Natural killer cell (primary cell): ENCODE data around the gene BLMH. TPM values are rescaled to one million over a fixed set of nuclear protein-coding genes. Genes with fewer than 3 reads are reported as not detected.

Experiments used
- ATAC-seq, 3 donors: fragments of 150-1000 bp in 2 of 3; fragments of 200-7000 bp in 1 of 3; cut with Tn5 transposase; 1 replicate in 1 of 3; 2 replicates in 2 of 3; pipeline ENCODE4 v1.10.0; 2021; ENCODE audit warnings: mild to moderate bottlenecking in 2 of 3, moderate library complexity in 2 of 3
- DNase-seq, 2 donors: peaks; one replicate each; pipeline versions ENCODE4 v3.0.0 to v3.0.0-alpha.2; 2013 to 2021; ENCODE audit warnings: mixed read lengths in 1 of 2
- H3K27ac ChIP-seq: one replicate; pipeline ENCODE4 v1.5.1; 2013; ENCODE audit warnings: mild to moderate bottlenecking, low read length
- H3K27me3 ChIP-seq: one replicate; pipeline ENCODE4 v1.6.1; 2013; ENCODE audit warnings: low read length; ENCODE audit not compliant: control insufficient read depth, insufficient read depth
- H3K36me3 ChIP-seq: one replicate; pipeline ENCODE4 v1.6.1; 2013; ENCODE audit warnings: low read length; ENCODE audit not compliant: control insufficient read depth, insufficient read depth
- H3K4me1 ChIP-seq: one replicate; pipeline ENCODE4 v1.6.1; 2013; ENCODE audit warnings: low read length; ENCODE audit not compliant: control insufficient read depth, insufficient read depth
- H3K4me3 ChIP-seq: one replicate; pipeline ENCODE4 v1.5.1; 2013; ENCODE audit warnings: low read length
- H3K9me3 ChIP-seq: one replicate; pipeline ENCODE4 v1.6.1; 2013; ENCODE audit warnings: low read length; ENCODE audit not compliant: control insufficient read depth, insufficient read depth
- H3K27ac Mint-ChIP-seq, 2 donors: one replicate each; pipeline ENCODE4 v1.8.0; 2022; ENCODE audit warnings: mild to moderate bottlenecking in 2 of 2, mixed read lengths in 2 of 2, moderate library complexity in 1 of 2
- H3K27me3 Mint-ChIP-seq, 2 donors: one replicate each; pipeline ENCODE4 v1.8.0; 2022; ENCODE audit warnings: low read depth in 2 of 2, mixed read lengths in 2 of 2
- H3K36me3 Mint-ChIP-seq: one replicate; pipeline ENCODE4 v1.8.0; 2022; ENCODE audit warnings: mixed read lengths
- H3K4me1 Mint-ChIP-seq, 2 donors: one replicate each; pipeline ENCODE4 v1.8.0; 2022; ENCODE audit warnings: mixed read lengths in 2 of 2
- H3K4me3 Mint-ChIP-seq: one replicate; pipeline ENCODE4 v1.8.0; 2022; ENCODE audit warnings: mild to moderate bottlenecking, moderate library complexity, mixed read lengths
- H3K9me3 Mint-ChIP-seq, 2 donors: one replicate each; pipeline ENCODE4 v1.8.0; 2022; ENCODE audit warnings: mixed read lengths in 2 of 2
- CTCF ChIP-seq: fragments of 200-600 bp; IDR thresholded peaks from one replicate; pipeline ENCODE4 v1.8.0; 2022; ENCODE audit warnings: antibody characterized with exemption
- WGBS: methylation state at CpG from one replicate; pipeline ENCODE4 v1.1.7; 2013; ENCODE audit warnings: missing lambda C conversion rate; ENCODE audit not compliant: insufficient coverage; 5-methylcytosine and 5-hydroxymethylcytosine counted together
- intact Hi-C: fragments of 100-400 bp; cut with micrococcal nuclease; formaldehyde crosslinking; loops from one replicate; pipeline ENCODE4 v1.14.2; 2022
- total RNA-seq, 4 donors: library from RNA; stranded (reverse); fragments of 120-200 nt in 1 of 4; gene quantifications; one replicate each; pipeline versions ENCODE4 v1.2.3 to v1.2.4, GENCODE V29; 2013 to 2022

Gene BLMH
- total RNA-seq, 3 donors from 2014 or later (not counting 1 experiment from before 2014, with no cell fraction given), result 44.8 to 52.8 (median 46.7) TPM

GRCh38 chr17:30243568-30243967 is 48.2 kb downstream of the BLMH start:
- Histone ChIP-seq H3K4me3 (no peak overlapping the region), H3K27ac (no peak overlapping the region), H3K4me1 (peaks cover 7% of the 10 kb centered on the region), H3K9me3 (no peaks in the 10 kb centered on the region), H3K36me3 (peaks cover 15% of the 10 kb centered on the region), H3K27me3 (no peaks in the 10 kb centered on the region)
- no peak overlapping the region for H3K4me3 Mint-ChIP-seq
- no peaks in the 10 kb centered on the region for H3K9me3 Mint-ChIP-seq
- H3K27ac Mint-ChIP-seq, result no peak overlapping the region
- WGBS, result 90% methylated on average over 8 of the region's 8 CpGs
- no peaks in the 10 kb centered on the region for H3K27me3 Mint-ChIP-seq
- ATAC-seq, result no peak
- intact Hi-C loops, result no loop called here
- peaks cover 21 to 32% of the 10 kb centered on the region in 2 donors for H3K4me1 Mint-ChIP-seq
- H3K36me3 Mint-ChIP-seq, result peaks cover 19% of the 10 kb centered on the region
- TF ChIP-seq CTCF, result no peak
- no peak for DNase-seq

- peaks cover 9% of the 10 kb centered on the region for H3K36me3 ChIP-seq
- intact Hi-C loops, result no loop called here
- peaks cover 0 to 3% of the 10 kb centered on the region in 2 donors for H3K27me3 Mint-ChIP-seq
- H3K4me1 ChIP-seq, result peaks cover 13% of the 10 kb centered on the region
- no peak overlapping the region for H3K4me3 ChIP-seq
- ATAC-seq (no peak), DNase-seq (no peak)
- H3K9me3 Mint-ChIP-seq, result no peaks in the 10 kb centered on the region
- H3K27ac Mint-ChIP-seq, result no peak overlapping the region
- peaks cover 22 to 38% of the 10 kb centered on the region in 2 donors for H3K4me1 Mint-ChIP-seq
- H3K27me3 ChIP-seq, result peaks cover 3% of the 10 kb centered on the region
- no peak for TF ChIP-seq CTCF
- no peak overlapping the region for H3K27ac ChIP-seq
- no peaks in the 10 kb centered on the region for H3K9me3 ChIP-seq
- no peak overlapping the region for H3K4me3 Mint-ChIP-seq
- 98% methylated on average over 4 of the region's 4 CpGs for WGBS
- peaks cover 13% of the 10 kb centered on the region for H3K36me3 Mint-ChIP-seq
Measured at GRCh38 chr17:30243002-30243401, 48.7 kb downstream of the BLMH start.

- no peaks in the 10 kb centered on the region for H3K9me3 Mint-ChIP-seq
- ATAC-seq, result no peak
- H3K36me3 Mint-ChIP-seq, result no peaks in the 10 kb centered on the region
Measured at GRCh38 chr17:30241051-30241450, 50.7 kb downstream of the BLMH start.

More at GRCh38 chr17:30241051-30241450, 50.7 kb downstream of the BLMH start:
- no peaks in the 10 kb centered on the region for H3K9me3 ChIP-seq
- WGBS, result 90% methylated on average over 5 of the region's 6 CpGs
- H3K27ac Mint-ChIP-seq, result no peak overlapping the region
- TF ChIP-seq CTCF, result no peak
- peaks cover 30% of the 10 kb centered on the region for H3K4me1 ChIP-seq
- peaks cover 4 to 12% of the 10 kb centered on the region in 2 donors for H3K27me3 Mint-ChIP-seq
- H3K27me3 ChIP-seq, result peaks cover 17% of the 10 kb centered on the region
- no peaks in the 10 kb centered on the region for H3K36me3 ChIP-seq
- no peak for DNase-seq
- intact Hi-C loops, result no loop called here
- peaks cover 12 to 39% of the 10 kb centered on the region in 2 donors for H3K4me1 Mint-ChIP-seq
- no peak overlapping the region for H3K4me3 ChIP-seq
- no peak overlapping the region for H3K4me3 Mint-ChIP-seq
- no peak overlapping the region for H3K27ac ChIP-seq
